ENCODE measurements around the gene MAPKBP1. TPM values are rescaled to one million over a fixed set of nuclear protein-coding genes. Genes with fewer than 3 reads are reported as not detected.

The MAPKBP1 gene
- total RNA-seq, 1 donor = 36.7 TPM

GRCh38 chr15:41782371-41783282 lies 8.3 kb downstream of the MAPKBP1 start:
- DNase-seq (ENCODE audit: low read depth) = no peak
- no peak for TF ChIP-seq CTCF (IDR thresholded peaks at IDR 0.05; ENCODE audit: insufficient read depth, low read depth, low read length)
- H3K4me3 ChIP-seq (ENCODE audit: low read depth, low read length) = no peak overlapping the region

- DNase-seq (ENCODE audit: low read depth) = no peak
- no peak overlapping the region for H3K4me3 ChIP-seq (ENCODE audit: low read depth, low read length)
- TF ChIP-seq CTCF (IDR thresholded peaks at IDR 0.05; ENCODE audit: insufficient read depth, low read depth, low read length) = no peak
These were observed 9.0 kb downstream of the MAPKBP1 start for GRCh38 chr15:41783296-41783695.

GRCh38 chr15:41788262-41788661 lies 14.0 kb downstream of the MAPKBP1 start:
- DNase-seq (ENCODE audit: low read depth) = no peak
- H3K4me3 ChIP-seq (ENCODE audit: low read depth, low read length) = no peak overlapping the region
- no peak for TF ChIP-seq CTCF (IDR thresholded peaks at IDR 0.05; ENCODE audit: insufficient read depth, low read depth, low read length)

- no peak for TF ChIP-seq CTCF (IDR thresholded peaks at IDR 0.05; ENCODE audit: insufficient read depth, low read depth, low read length)
- H3K4me3 ChIP-seq (ENCODE audit: low read depth, low read length) = no peak overlapping the region
- DNase-seq (ENCODE audit: low read depth) = peak; percentile 65
These were observed 15.0 kb downstream of the MAPKBP1 start for GRCh38 chr15:41789236-41789635.

GRCh38 chr15:41789662-41790061 lies 15.4 kb downstream of the MAPKBP1 start:
- DNase-seq (ENCODE audit: low read depth) = no peak
- no peak overlapping the region for H3K4me3 ChIP-seq (ENCODE audit: low read depth, low read length)

GRCh38 chr15:41790169-41790568 lies 15.9 kb downstream of the MAPKBP1 start:
- H3K4me3 ChIP-seq (ENCODE audit: low read depth, low read length) = no peak overlapping the region
- no peak for TF ChIP-seq CTCF (IDR thresholded peaks at IDR 0.05; ENCODE audit: insufficient read depth, low read depth, low read length)
- DNase-seq (ENCODE audit: low read depth) = no peak

More at GRCh38 chr15:41789662-41790061, 15.4 kb downstream of the MAPKBP1 start:
- no peak for TF ChIP-seq CTCF (IDR thresholded peaks at IDR 0.05; ENCODE audit: insufficient read depth, low read depth, low read length)
